HCT116 (cell line): ENCODE results near the gene UPF1. TPM values are rescaled to one million over a fixed set of nuclear protein-coding genes. Genes with fewer than 3 reads are reported as not detected.

Experiments
- ATAC-seq: fragments of 200-7000 bp; cut with Tn5 transposase; 2 replicates; pipeline ENCODE4 v1.9.1; 2020; ENCODE audit warnings: mild to moderate bottlenecking, moderate library complexity
- BruUV-seq: library from RNA; stranded (reverse); fragments of 400-500 nt; replicated peaks from 2 replicates; lab custom pipeline; 2021; lab: Mats Ljungman, UMichigan
- CTCF ChIA-PET: fragments of 300-600 bp; sonication (Branson Sonifier 250); formaldehyde crosslinking; loops from one replicate; lab custom pipeline; 2021; ENCODE audit warnings: antibody characterized with exemption; lab: Charles Lee
- POLR2A ChIA-PET: fragments of 300-600, 350-600 bp; sonication (Branson Sonifier 250); formaldehyde crosslinking; loops from one replicate; lab custom pipeline; 2021; ENCODE audit warnings: antibody characterized with exemption; lab: Charles Lee
- RAD21 ChIA-PET, 2 experiments: fragments of 300-600 bp; sonication (Branson Sonifier 250); formaldehyde crosslinking; loops; one replicate each; lab custom pipeline; 2023; ENCODE audit warnings: low total read pairs in 2 of 2; ENCODE audit not compliant: uncharacterized antibody in 2 of 2, unreplicated experiment in 2 of 2, low non-redundant PET in 1 of 2; lab: Charles Lee
- DNase-seq: peaks from one replicate; pipeline ENCODE4 v3.0.0-alpha.2; 2010; ENCODE audit warnings: low read depth, low spot score
- H2AFZ ChIP-seq: fragments of 200-600 bp; shearing (Covaris generic), sonication (generic); 2 replicates; pipeline ENCODE4 v1.6.1; 2017; ENCODE audit warnings: low read depth, mixed run types, mixed read lengths, antibody characterized with exemption, low read length; ENCODE audit not compliant: poor library complexity, severe bottlenecking
- H3K27ac ChIP-seq: 2 replicates; pipeline ENCODE4 v1.5.1; 2012; ENCODE audit warnings: low read depth, low read length
- H3K27me3 ChIP-seq: fragments of 200-600 bp; sonication (generic); 2 replicates; pipeline ENCODE4 v1.6.1; 2016; ENCODE audit warnings: mixed run types, low read length, mixed read lengths; ENCODE audit not compliant: insufficient read depth
- H3K36me3 ChIP-seq, 2 experiments: fragments of 200-500 bp in 1 of 2; fragments of 200-600 bp in 1 of 2; sonication (Bioruptor generic) in 1 of 2; sonication (generic) in 1 of 2; 2 replicates each; pipeline versions ENCODE4 v1.5.1 to v1.6.1; 2014 to 2016; ENCODE audit warnings: low read length in 2 of 2, inconsistent platforms in 1 of 2, mixed read lengths in 1 of 2, mixed run types in 1 of 2; ENCODE audit not compliant: insufficient read depth in 2 of 2, control insufficient read depth in 1 of 2
- H3K4me1 ChIP-seq, 2 experiments: fragments of 200-600 bp in 1 of 2; sonication (generic) in 1 of 2; 2 replicates each; pipeline versions ENCODE4 v1.5.1 to v1.6.1; 2012 to 2017; ENCODE audit warnings: low read length in 2 of 2, inconsistent platforms in 1 of 2, mild to moderate bottlenecking in 1 of 2, mixed read lengths in 1 of 2, mixed run types in 1 of 2, moderate library complexity in 1 of 2; ENCODE audit not compliant: insufficient read depth in 2 of 2, control insufficient read depth in 1 of 2
- H3K4me2 ChIP-seq: fragments of 200-600 bp; sonication (generic); 2 replicates; pipeline ENCODE4 v1.6.1; 2017; ENCODE audit warnings: mixed run types, low read length, mixed read lengths
- H3K4me3 ChIP-seq, 2 experiments: fragments of 200-600 bp in 1 of 2; sonication (generic) in 1 of 2; replicated peaks in 1 of 2; 2 replicates each; pipeline ENCODE4 v1.5.1; 2011 to 2016; ENCODE audit warnings: low read length in 2 of 2, control low read depth in 1 of 2, low read depth in 1 of 2, mild to moderate bottlenecking in 1 of 2, mixed read lengths in 1 of 2, mixed run types in 1 of 2
- H3K79me2 ChIP-seq: fragments of 200-600 bp; sonication (generic); 2 replicates; pipeline ENCODE4 v1.6.1; 2017; ENCODE audit warnings: mild to moderate bottlenecking, mixed run types, low read length, moderate library complexity, mixed read lengths; ENCODE audit not compliant: insufficient read depth
- H3K9ac ChIP-seq: fragments of 200-600 bp; sonication (generic); 2 replicates; pipeline ENCODE4 v1.6.1; 2016; ENCODE audit warnings: low read length, mixed read lengths
- H3K9me2 ChIP-seq: fragments of 200-600 bp; sonication (generic), shearing (Covaris generic); 2 replicates; pipeline ENCODE4 v1.6.1; 2017; ENCODE audit warnings: mixed run types, mild to moderate bottlenecking, moderate library complexity; ENCODE audit not compliant: insufficient read depth
- H3K9me3 ChIP-seq, 2 experiments: fragments of 200-500 bp in 1 of 2; fragments of 200-600 bp in 1 of 2; sonication (Bioruptor generic) in 1 of 2; sonication (generic) in 1 of 2; 2 replicates each; pipeline ENCODE4 v1.6.1; 2014 to 2017; ENCODE audit warnings: low read length in 2 of 2, mixed read lengths in 2 of 2, inconsistent platforms in 1 of 2, low read depth in 1 of 2, mild to moderate bottlenecking in 1 of 2, mixed run types in 1 of 2, moderate library complexity in 1 of 2; ENCODE audit not compliant: control insufficient read depth in 1 of 2, insufficient read depth in 1 of 2
- H4K20me1 ChIP-seq: fragments of 200-600 bp; sonication (generic), shearing (Covaris generic); 2 replicates; pipeline ENCODE4 v1.6.1; 2017; ENCODE audit warnings: mixed run types, mild to moderate bottlenecking, moderate library complexity; ENCODE audit not compliant: insufficient read depth
- CBX3 ChIP-seq: IDR thresholded peaks from 2 replicates; pipeline ENCODE4 v1.6.1; 2012; ENCODE audit warnings: low read depth
- CTCF ChIP-seq, 3 experiments: fragments of 200-600 bp in 1 of 3; sonication (generic) in 1 of 3; IDR thresholded peaks in 2 of 3; conservative IDR thresholded peaks in 1 of 3; 2 replicates each; pipeline ENCODE4 v1.5.1; 2012 to 2017; ENCODE audit warnings: low read depth in 2 of 3, low read length in 2 of 3, antibody characterized with exemption in 1 of 3, borderline replicate concordance in 1 of 3, control low read depth in 1 of 3, mild to moderate bottlenecking in 1 of 3, mixed read lengths in 1 of 3, mixed run types in 1 of 3, moderate library complexity in 1 of 3; ENCODE audit not compliant: insufficient read depth in 1 of 3
- EGR1 ChIP-seq: IDR thresholded peaks from 2 replicates; pipeline ENCODE4 v1.6.1; 2012; ENCODE audit warnings: low read depth
- ELF1 ChIP-seq: IDR thresholded peaks from 2 replicates; pipeline ENCODE4 v1.6.1; 2012; ENCODE audit warnings: low read depth, borderline replicate concordance
- EZH2 ChIP-seq: fragments of 200-600 bp; sonication (generic); IDR thresholded peaks from 2 replicates; pipeline ENCODE4 v1.6.1; 2017; ENCODE audit warnings: antibody characterized with exemption, mixed run types
- FOSL1 ChIP-seq: IDR thresholded peaks from 2 replicates; pipeline ENCODE4 v1.6.1; 2012; ENCODE audit warnings: low read depth
- JUND ChIP-seq: IDR thresholded peaks from 2 replicates; pipeline ENCODE4 v1.6.1; 2012
- REST ChIP-seq: IDR thresholded peaks from 2 replicates; pipeline ENCODE4 v1.6.1; 2012; ENCODE audit warnings: low read depth
- SRF ChIP-seq: IDR thresholded peaks from 2 replicates; pipeline ENCODE4 v1.6.1; 2012; ENCODE audit warnings: low read depth
- TCF7L2 ChIP-seq: IDR thresholded peaks from 2 replicates; pipeline ENCODE4 v1.7.0; 2011; ENCODE audit warnings: borderline replicate concordance, inconsistent platforms; ENCODE audit not compliant: insufficient read depth, insufficient read length; ENCODE audit errors: extremely low read depth
- ZBTB33 ChIP-seq: IDR thresholded peaks from 2 replicates; pipeline ENCODE4 v1.6.1; 2011; ENCODE audit warnings: mild to moderate bottlenecking, low read length, moderate library complexity; ENCODE audit not compliant: insufficient replicate concordance; ENCODE audit errors: extremely low read depth
- ZFX ChIP-seq: fragments of 450-650 bp; IDR thresholded peaks from 2 replicates; pipeline ENCODE4 v1.6.1; 2017
- ZNF274 ChIP-seq: fragments of 200-500 bp; sonication (Bioruptor generic); IDR thresholded peaks from 2 replicates; pipeline ENCODE4 v1.6.1; 2014; ENCODE audit warnings: mild to moderate bottlenecking, low read depth, low read length, inconsistent platforms
- intact Hi-C: fragments of 100-400 bp; cut with micrococcal nuclease; formaldehyde crosslinking; loops from 2 replicates; pipeline ENCODE4 v1.10.0; 2022
- total RNA-seq: library from RNA; stranded (reverse); gene quantifications from one replicate; pipeline ENCODE4 v1.2.1, GENCODE V29; 2021; ENCODE audit not compliant: unreplicated experiment

UPF1 gene
- total RNA-seq, 1 experiment from 2014 or later = 78.5 TPM

- H3K9me2 ChIP-seq = no peaks in the 10 kb centered on the region
- peaks cover 99% of the 10 kb centered on the region for H3K79me2 ChIP-seq
- no peaks in the 10 kb centered on the region for H3K27me3 ChIP-seq
- no peak overlapping the region for H3K4me3 ChIP-seq
- H3K4me1 ChIP-seq = 0 out of 4 replicates have a peak, but pooled peaks cover 0 to 4% of the 10 kb centered on the region in 2 experiments
- DNase-seq = no peak
- ChIA-PET RAD21 (no interaction called here), POLR2A (interaction anchor here (0.9 kb wide), 1 partner anchor 10 kb away, joined by 3 read pairs; the partner anchor contains the start of gene UPF1), CTCF (interaction anchor here (1.0 kb wide), 1 partner anchor 254 kb away, joined by 3 read pairs; the partner anchor contains the start of gene REX1BD)
- H4K20me1 ChIP-seq = peaks cover 17% of the 10 kb centered on the region; the same call in 1 of the 2 replicates
- intact Hi-C loops = no loop called here
- no peak overlapping the region for H2AFZ ChIP-seq
- H3K36me3 ChIP-seq = peaks cover 10 to 17% of the 10 kb centered on the region in 2 experiments; a peak in 2 of 4 replicates
- BruUV-seq = no TSS peak
- no peak overlapping the region for H3K27ac ChIP-seq
- H3K9ac ChIP-seq = no peak overlapping the region
- no peak for TF ChIP-seq CBX3
- no peak for TF ChIP-seq EZH2
- no peak for TF ChIP-seq ELF1
- no peak for TF ChIP-seq SRF
- TF ChIP-seq JUND = no peak
- no peak for TF ChIP-seq ZFX
- no peak for TF ChIP-seq REST
- no peak for TF ChIP-seq CTCF (IDR thresholded peaks at IDR 0.05 in 2 of 3, conservative IDR thresholded peaks at IDR 0.05 in 1 of 3; ENCODE audit: borderline replicate concordance in 1 of 3, insufficient read depth in 1 of 3, low read depth in 2 of 3, low read length in 2 of 3)
- TF ChIP-seq FOSL1 = no peak
- TF ChIP-seq TCF7L2 = no peak
- no peak for TF ChIP-seq ZNF274
- TF ChIP-seq ZBTB33 = no peak
- no peak for TF ChIP-seq EGR1
- ATAC-seq = no peak
- H3K4me2 ChIP-seq = no peak overlapping the region
- H3K9me3 ChIP-seq = no peaks in the 10 kb centered on the region
These were observed 10.4 kb downstream of the UPF1 start for GRCh38 chr19:18842166-18842565.
